H9 (cell line): ENCODE results near the gene CASP10. TPM values are rescaled to one million over a fixed set of nuclear protein-coding genes. Genes with fewer than 3 reads are reported as not detected.
A peak's percentile ranks its signal among the peaks of the same experiment; 100 is the strongest.

Experiments
- DNase-seq: peaks from one replicate; pipeline ENCODE4 v3.0.0-alpha.2; 2017
- H2AFZ ChIP-seq: one replicate; pipeline ENCODE4 v1.6.1; 2013; ENCODE audit warnings: mild to moderate bottlenecking, low read length, control low read depth, moderate library complexity
- H2AK5ac ChIP-seq: 2 replicates; pipeline ENCODE4 v1.6.1; 2013; ENCODE audit warnings: low read length, control low read depth, mixed read lengths; ENCODE audit not compliant: insufficient read length
- H2BK120ac ChIP-seq: one replicate; pipeline ENCODE4 v1.6.1; 2013; ENCODE audit warnings: low read depth, mild to moderate bottlenecking, low read length, control low read depth, inconsistent platforms; ENCODE audit not compliant: poor library complexity, severe bottlenecking
- H2BK12ac ChIP-seq: 2 replicates; pipeline ENCODE4 v1.6.1; 2013; ENCODE audit warnings: low read length, control low read depth, mixed read lengths, low read depth; ENCODE audit not compliant: insufficient read length
- H2BK15ac ChIP-seq: 2 replicates; pipeline ENCODE4 v1.6.1; 2013; ENCODE audit warnings: low read depth, low read length, control low read depth
- H2BK20ac ChIP-seq: one replicate; pipeline ENCODE4 v1.6.1; 2013; ENCODE audit warnings: low read depth, mild to moderate bottlenecking, low read length, control low read depth, inconsistent platforms; ENCODE audit not compliant: poor library complexity, severe bottlenecking
- H2BK5ac ChIP-seq: 2 replicates; pipeline ENCODE4 v1.6.1; 2013; ENCODE audit warnings: low read length, control low read depth, mixed read lengths; ENCODE audit not compliant: insufficient read length
- H3K14ac ChIP-seq: 2 replicates; pipeline ENCODE4 v1.6.1; 2013; ENCODE audit warnings: low read length, control low read depth; ENCODE audit not compliant: insufficient read depth
- H3K18ac ChIP-seq: 2 replicates; pipeline ENCODE4 v1.6.1; 2013; ENCODE audit warnings: low read depth, mild to moderate bottlenecking, mixed read lengths, low read length, control low read depth; ENCODE audit not compliant: insufficient read length
- H3K23ac ChIP-seq: 2 replicates; pipeline ENCODE4 v1.6.1; 2013; ENCODE audit warnings: low read length, control low read depth, mixed read lengths, low read depth; ENCODE audit not compliant: insufficient read length
- H3K23me2 ChIP-seq: 2 replicates; pipeline ENCODE4 v1.6.1; 2013; ENCODE audit warnings: low read depth, mild to moderate bottlenecking, mixed read lengths, low read length, control low read depth; ENCODE audit not compliant: insufficient read length, poor library complexity, severe bottlenecking
- H3K27ac ChIP-seq: 2 replicates; pipeline ENCODE4 v1.5.1; 2013; ENCODE audit warnings: low read length, control low read depth, mixed read lengths, low read depth; ENCODE audit not compliant: insufficient read length
- H3K27me3 ChIP-seq: 2 replicates; pipeline ENCODE4 v1.6.1; 2013; ENCODE audit warnings: low read length, control low read depth, inconsistent platforms; ENCODE audit not compliant: insufficient read depth
- H3K4ac ChIP-seq: 2 replicates; pipeline ENCODE4 v1.6.1; 2013; ENCODE audit warnings: low read depth, mild to moderate bottlenecking, control low read depth, inconsistent platforms, low read length, moderate library complexity
- H3K4me1 ChIP-seq: 2 replicates; pipeline ENCODE4 v1.6.1; 2013; ENCODE audit warnings: low read length, control low read depth, inconsistent platforms; ENCODE audit not compliant: insufficient read depth
- H3K4me2 ChIP-seq: 2 replicates; pipeline ENCODE4 v1.6.1; 2013; ENCODE audit warnings: low read length, control low read depth, mixed read lengths; ENCODE audit not compliant: insufficient read length, insufficient read depth
- H3K56ac ChIP-seq: 2 replicates; pipeline ENCODE4 v1.6.1; 2013; ENCODE audit warnings: low read depth, mild to moderate bottlenecking, mixed read lengths, low read length, control low read depth; ENCODE audit not compliant: insufficient read length
- H3K79me1 ChIP-seq: 2 replicates; pipeline ENCODE4 v1.6.1; 2013; ENCODE audit warnings: low read depth, mild to moderate bottlenecking, moderate library complexity, low read length, control low read depth, inconsistent platforms; ENCODE audit not compliant: insufficient read depth, poor library complexity, severe bottlenecking
- H3K79me2 ChIP-seq: 2 replicates; pipeline ENCODE4 v1.6.1; 2013; ENCODE audit warnings: low read length, control low read depth, inconsistent platforms; ENCODE audit not compliant: insufficient read depth
- H3K9ac ChIP-seq: 2 replicates; pipeline ENCODE4 v1.6.1; 2013; ENCODE audit warnings: low read length, control low read depth, mixed read lengths; ENCODE audit not compliant: insufficient read length; ENCODE audit errors: extremely low read depth
- H3K9me3 ChIP-seq: one replicate; pipeline ENCODE4 v1.6.1; 2013; ENCODE audit warnings: low read depth, low read length, inconsistent platforms; ENCODE audit not compliant: control insufficient read depth
- H3T11ph ChIP-seq: one replicate; pipeline ENCODE4 v1.6.1; 2013; ENCODE audit warnings: mild to moderate bottlenecking, low read length, control low read depth, inconsistent platforms
- H4K20me1 ChIP-seq: one replicate; pipeline ENCODE4 v1.6.1; 2013; ENCODE audit not compliant: control insufficient read depth, insufficient read length, insufficient read depth
- H4K5ac ChIP-seq: 2 replicates; pipeline ENCODE4 v1.6.1; 2013; ENCODE audit warnings: low read depth, mild to moderate bottlenecking, mixed read lengths, low read length, control low read depth; ENCODE audit not compliant: insufficient read length
- H4K8ac ChIP-seq: replicated peaks from 2 replicates; pipeline ENCODE4 v1.6.1; 2013; ENCODE audit warnings: low read length, control low read depth, mixed read lengths, low read depth; ENCODE audit not compliant: insufficient read length
- H4K91ac ChIP-seq: 2 replicates; pipeline ENCODE4 v1.6.1; 2013; ENCODE audit warnings: low read depth, mild to moderate bottlenecking, moderate library complexity, mixed read lengths, low read length, control low read depth; ENCODE audit not compliant: insufficient read length
- H3K27ac Mint-ChIP-seq, 3 experiments: 2 replicates in 2 of 3; 3 replicates in 1 of 3; pipeline ENCODE4 v1.8.0; 2020 to 2021; ENCODE audit warnings: mixed read lengths in 3 of 3, mild to moderate bottlenecking in 1 of 3, moderate library complexity in 1 of 3
- H3K27me3 Mint-ChIP-seq: 2 replicates; pipeline ENCODE4 v1.8.0; 2021; ENCODE audit warnings: low read depth, mild to moderate bottlenecking, moderate library complexity, mixed read lengths
- H3K36me3 Mint-ChIP-seq, 3 experiments: 2 replicates in 2 of 3; 3 replicates in 1 of 3; pipeline ENCODE4 v1.8.0; 2020 to 2021; ENCODE audit warnings: low read depth in 3 of 3, mixed read lengths in 3 of 3; ENCODE audit not compliant: insufficient read depth in 1 of 3
- H3K4me1 Mint-ChIP-seq, 2 experiments: 2 replicates each; pipeline ENCODE4 v1.8.0; 2020; ENCODE audit warnings: mixed read lengths in 2 of 2
- H3K4me3 Mint-ChIP-seq, 2 experiments: 2 replicates in 1 of 2; 3 replicates in 1 of 2; pipeline ENCODE4 v1.8.0; 2020 to 2021; ENCODE audit warnings: mild to moderate bottlenecking in 2 of 2, mixed read lengths in 2 of 2, moderate library complexity in 1 of 2
- H3K9me3 Mint-ChIP-seq, 2 experiments: 2 replicates in 1 of 2; 3 replicates in 1 of 2; pipeline ENCODE4 v1.8.0; 2020; ENCODE audit warnings: mild to moderate bottlenecking in 2 of 2, mixed read lengths in 2 of 2, moderate library complexity in 1 of 2
- WGBS: extraction: QIAGEN DNeasy Blood & Tissue Kit; methylation state at CpG from one replicate; pipeline ENCODE4 v1.1.7; 2013; ENCODE audit warnings: missing lambda C conversion rate, low lambda C conversion rate, mixed read lengths; ENCODE audit not compliant: insufficient read length; ENCODE audit errors: extremely low coverage; 5-methylcytosine and 5-hydroxymethylcytosine counted together
- total RNA-seq: library from RNA; stranded (reverse); gene quantifications from 2 replicates; pipeline ENCODE4 v1.2.1, GENCODE V29; 2021
- TF ChIP-seq, protein P1 (sequence below): fragments of 200-600 bp; sonication (generic); conservative IDR thresholded peaks from 3 replicates; pipeline ENCODE4 v1.8.0; 2021; ENCODE audit warnings: antibody characterized with exemption, mild to moderate bottlenecking

CASP10 gene
- total RNA-seq, 1 experiment from 2014 or later = 2.7 TPM

DNA sequence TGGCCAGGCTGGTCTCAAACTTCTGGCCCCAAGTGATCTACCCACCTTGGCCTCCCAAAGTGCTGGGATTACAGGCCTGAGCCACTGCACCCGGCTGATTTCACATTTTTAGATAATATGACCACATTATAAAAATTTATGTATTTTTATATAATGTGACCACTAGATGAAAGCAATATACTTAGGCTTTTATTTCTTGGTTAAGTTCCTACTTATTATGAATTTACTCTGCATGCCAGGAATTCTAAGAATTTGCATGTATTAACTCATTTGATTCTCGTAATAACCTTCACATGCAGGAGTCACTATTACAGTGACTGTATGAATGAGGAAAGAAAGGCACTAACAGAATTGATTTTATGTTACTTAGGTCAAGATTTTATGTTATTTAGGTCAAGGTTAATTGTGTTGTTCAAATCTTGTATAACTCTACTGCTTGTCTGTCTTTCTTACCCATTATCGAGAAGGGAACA lies 51.8 kb downstream of the CASP10 start:
- no peaks in the 10 kb centered on the region; a peak in 1 of 5 replicates for H3K9me3 Mint-ChIP-seq
- Histone ChIP-seq H3T11ph (no peak overlapping the region), H3K23ac (no peak overlapping the region), H4K91ac (no peak overlapping the region), H3K27ac (no peak overlapping the region), H3K4me2 (no peak overlapping the region), H3K27me3 (no peaks in the 10 kb centered on the region), H3K79me1 (no peaks in the 10 kb centered on the region), H3K9me3 (peaks cover 4% of the 10 kb centered on the region), H3K14ac (no peak overlapping the region), H3K18ac (no peak overlapping the region), H2BK5ac (no peak overlapping the region), H3K4me1 (no peaks in the 10 kb centered on the region), H4K8ac (no peak overlapping the region), H2BK15ac (no peak overlapping the region), H3K9ac (no peak overlapping the region), H3K23me2 (no peaks in the 10 kb centered on the region), H4K20me1 (no peaks in the 10 kb centered on the region), H3K79me2 (no peaks in the 10 kb centered on the region), H2BK120ac (no peak overlapping the region), H2AK5ac (no peak overlapping the region), H3K56ac (no peak overlapping the region), H2AFZ (no peak overlapping the region), H3K4ac (no peak overlapping the region), H2BK12ac (no peak overlapping the region), H4K5ac (no peak overlapping the region), H2BK20ac (no peak overlapping the region)
- peak overlapping the region in 1 of 2 experiments; percentile 67; a peak in 2 of 5 replicates for H3K4me3 Mint-ChIP-seq
- no peaks in the 10 kb centered on the region; the same call in none of the 2 replicates for H3K27me3 Mint-ChIP-seq
- no CpG with 5 or more reads among the region's 3 CpGs for WGBS
- H3K27ac Mint-ChIP-seq = no peak overlapping the region
- TF ChIP-seq, protein P1, sequence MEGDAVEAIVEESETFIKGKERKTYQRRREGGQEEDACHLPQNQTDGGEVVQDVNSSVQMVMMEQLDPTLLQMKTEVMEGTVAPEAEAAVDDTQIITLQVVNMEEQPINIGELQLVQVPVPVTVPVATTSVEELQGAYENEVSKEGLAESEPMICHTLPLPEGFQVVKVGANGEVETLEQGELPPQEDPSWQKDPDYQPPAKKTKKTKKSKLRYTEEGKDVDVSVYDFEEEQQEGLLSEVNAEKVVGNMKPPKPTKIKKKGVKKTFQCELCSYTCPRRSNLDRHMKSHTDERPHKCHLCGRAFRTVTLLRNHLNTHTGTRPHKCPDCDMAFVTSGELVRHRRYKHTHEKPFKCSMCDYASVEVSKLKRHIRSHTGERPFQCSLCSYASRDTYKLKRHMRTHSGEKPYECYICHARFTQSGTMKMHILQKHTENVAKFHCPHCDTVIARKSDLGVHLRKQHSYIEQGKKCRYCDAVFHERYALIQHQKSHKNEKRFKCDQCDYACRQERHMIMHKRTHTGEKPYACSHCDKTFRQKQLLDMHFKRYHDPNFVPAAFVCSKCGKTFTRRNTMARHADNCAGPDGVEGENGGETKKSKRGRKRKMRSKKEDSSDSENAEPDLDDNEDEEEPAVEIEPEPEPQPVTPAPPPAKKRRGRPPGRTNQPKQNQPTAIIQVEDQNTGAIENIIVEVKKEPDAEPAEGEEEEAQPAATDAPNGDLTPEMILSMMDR = no peak
- DNase-seq = no peak
- H3K36me3 Mint-ChIP-seq = peaks cover 0 to 13% (median 6%) of the 10 kb centered on the region in 3 experiments; a peak in 4 of 7 replicates
- peaks cover 14 to 20% of the 10 kb centered on the region in 2 experiments for H3K4me1 Mint-ChIP-seq
